RWPE2 (cell line): ENCODE data around the gene MRGPRF.

ENCODE experiments used
- ATAC-seq: fragments of 200-7000 bp; cut with Tn5 transposase; 3 replicates; pipeline ENCODE4 v1.9.1; 2021; ENCODE audit warnings: low read depth
- DNase-seq: peaks from one replicate; pipeline ENCODE4 v3.0.0-alpha.2; 2020; ENCODE audit warnings: low spot score
- H3K27ac ChIP-seq: fragments of 450-650 bp; 2 replicates; pipeline ENCODE4 v1.5.1; 2017; ENCODE audit warnings: mild to moderate bottlenecking; ENCODE audit not compliant: poor library complexity, severe bottlenecking
- H3K27me3 ChIP-seq: fragments of 250-450 bp; sonication (Bioruptor Pico); 2 replicates; pipeline ENCODE4 v1.5.1; 2021; ENCODE audit warnings: mild to moderate bottlenecking, moderate library complexity; ENCODE audit not compliant: insufficient read depth, poor library complexity, severe bottlenecking
- H3K36me3 ChIP-seq: fragments of 250-450 bp; sonication (Bioruptor Pico); 2 replicates; pipeline ENCODE4 v1.5.1; 2020; ENCODE audit warnings: low read depth, mild to moderate bottlenecking, moderate library complexity
- H3K4me1 ChIP-seq: fragments of 250-450 bp; sonication (Bioruptor Pico); 2 replicates; pipeline ENCODE4 v1.5.1; 2021; ENCODE audit warnings: mild to moderate bottlenecking, moderate library complexity; ENCODE audit not compliant: insufficient read depth, poor library complexity, severe bottlenecking
- H3K4me3 ChIP-seq: fragments of 250-450 bp; sonication (Bioruptor Pico); 2 replicates; pipeline ENCODE4 v1.5.1; 2021; ENCODE audit warnings: mild to moderate bottlenecking, moderate library complexity; ENCODE audit not compliant: severe bottlenecking
- H3K9me3 ChIP-seq: fragments of 250-450 bp; sonication (Bioruptor Pico); 2 replicates; pipeline ENCODE4 v1.5.1; 2021; ENCODE audit warnings: mild to moderate bottlenecking, moderate library complexity; ENCODE audit not compliant: severe bottlenecking
- CTCF ChIP-seq: fragments of 450-650 bp; IDR thresholded peaks from one replicate; pipeline ENCODE4 v1.5.1; 2017; ENCODE audit warnings: mild to moderate bottlenecking, moderate library complexity; ENCODE audit not compliant: poor library complexity, severe bottlenecking

MRGPRF gene

GRCh38 chr11:69041516-69041915, 28.5 kb upstream of the MRGPRF start:
- Histone ChIP-seq H3K4me1 (no peaks in the 10 kb centered on the region), H3K36me3 (no peaks in the 10 kb centered on the region), H3K27ac (no peak overlapping the region), H3K27me3 (no peaks in the 10 kb centered on the region), H3K9me3 (no peaks in the 10 kb centered on the region), H3K4me3 (no peak overlapping the region)
- no peak for TF ChIP-seq CTCF
- no peak for DNase-seq
- no peak for ATAC-seq

- ATAC-seq (no peak), DNase-seq (no peak)
- no peak for TF ChIP-seq CTCF
- Histone ChIP-seq H3K4me1 (no peaks in the 10 kb centered on the region), H3K27ac (no peak overlapping the region), H3K36me3 (no peaks in the 10 kb centered on the region), H3K27me3 (no peaks in the 10 kb centered on the region), H3K4me3 (no peak overlapping the region), H3K9me3 (no peaks in the 10 kb centered on the region)
Measured at GRCh38 chr11:69040581-69041260, 27.7 kb upstream of the MRGPRF start.

GRCh38 chr11:69040051-69040450, 27.0 kb upstream of the MRGPRF start:
- no peaks in the 10 kb centered on the region for H3K36me3 ChIP-seq
- H3K9me3 ChIP-seq, result no peaks in the 10 kb centered on the region
- DNase-seq, result no peak
- no peaks in the 10 kb centered on the region for H3K4me1 ChIP-seq
- H3K4me3 ChIP-seq, result no peak overlapping the region
- H3K27me3 ChIP-seq, result no peaks in the 10 kb centered on the region
- H3K27ac ChIP-seq, result no peak overlapping the region
- no peak for TF ChIP-seq CTCF
- no peak for ATAC-seq

GRCh38 chr11:69039501-69039900, 26.5 kb upstream of the MRGPRF start:
- ATAC-seq (no peak), DNase-seq (no peak)
- no peaks in the 10 kb centered on the region for H3K27me3 ChIP-seq
- H3K9me3 ChIP-seq, result no peaks in the 10 kb centered on the region
- no peak overlapping the region for H3K4me3 ChIP-seq
- no peaks in the 10 kb centered on the region for H3K4me1 ChIP-seq
- no peaks in the 10 kb centered on the region for H3K36me3 ChIP-seq
- no peak overlapping the region for H3K27ac ChIP-seq
- TF ChIP-seq CTCF, result no peak

GRCh38 chr11:69037544-69037943, 24.5 kb upstream of the MRGPRF start:
- TF ChIP-seq CTCF, result no peak
- Histone ChIP-seq H3K27me3 (no peaks in the 10 kb centered on the region), H3K27ac (no peak overlapping the region), H3K36me3 (no peaks in the 10 kb centered on the region), H3K4me1 (no peaks in the 10 kb centered on the region), H3K4me3 (no peak overlapping the region), H3K9me3 (no peaks in the 10 kb centered on the region)
- DNase-seq, result no peak
- no peak for ATAC-seq
